ENCODE data around the gene PATJ.

DNA sequence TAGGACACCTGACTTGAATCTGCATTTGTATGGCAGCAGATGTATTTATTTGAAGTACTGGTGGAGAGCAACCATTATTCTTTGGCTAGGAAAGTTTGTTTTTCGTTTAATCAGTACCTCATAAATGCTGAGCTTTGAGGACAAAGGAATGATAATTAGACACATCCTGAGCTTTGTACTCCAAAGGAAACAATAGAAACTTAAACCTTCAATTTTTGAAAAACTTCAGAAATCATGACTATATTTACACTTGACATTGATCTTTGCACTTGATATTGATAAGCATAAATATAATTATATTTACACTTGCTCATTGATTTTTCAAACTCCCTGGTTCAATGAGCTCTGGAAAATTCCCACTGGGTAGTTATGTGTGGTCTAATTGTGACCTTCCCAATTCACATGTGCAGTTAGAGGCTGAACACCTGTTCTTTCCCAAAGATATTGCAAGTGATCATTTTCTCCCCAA is 10.7 kb downstream of the PATJ start:
- TF ChIP-seq, protein P1, sequence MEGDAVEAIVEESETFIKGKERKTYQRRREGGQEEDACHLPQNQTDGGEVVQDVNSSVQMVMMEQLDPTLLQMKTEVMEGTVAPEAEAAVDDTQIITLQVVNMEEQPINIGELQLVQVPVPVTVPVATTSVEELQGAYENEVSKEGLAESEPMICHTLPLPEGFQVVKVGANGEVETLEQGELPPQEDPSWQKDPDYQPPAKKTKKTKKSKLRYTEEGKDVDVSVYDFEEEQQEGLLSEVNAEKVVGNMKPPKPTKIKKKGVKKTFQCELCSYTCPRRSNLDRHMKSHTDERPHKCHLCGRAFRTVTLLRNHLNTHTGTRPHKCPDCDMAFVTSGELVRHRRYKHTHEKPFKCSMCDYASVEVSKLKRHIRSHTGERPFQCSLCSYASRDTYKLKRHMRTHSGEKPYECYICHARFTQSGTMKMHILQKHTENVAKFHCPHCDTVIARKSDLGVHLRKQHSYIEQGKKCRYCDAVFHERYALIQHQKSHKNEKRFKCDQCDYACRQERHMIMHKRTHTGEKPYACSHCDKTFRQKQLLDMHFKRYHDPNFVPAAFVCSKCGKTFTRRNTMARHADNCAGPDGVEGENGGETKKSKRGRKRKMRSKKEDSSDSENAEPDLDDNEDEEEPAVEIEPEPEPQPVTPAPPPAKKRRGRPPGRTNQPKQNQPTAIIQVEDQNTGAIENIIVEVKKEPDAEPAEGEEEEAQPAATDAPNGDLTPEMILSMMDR (IDR thresholded peaks at IDR 0.05; ENCODE audit: borderline replicate concordance, extremely low read depth, low read length, poor library complexity, severe bottlenecking): no peak
- TF ChIP-seq EZH2 (IDR thresholded peaks at IDR 0.05; ENCODE audit: borderline replicate concordance, low read depth, low read length, severe bottlenecking): no peak

All from DND-41 (cell line).